ENCODE measurements around the gene SLC44A1. TPM values are rescaled to one million over a fixed set of nuclear protein-coding genes. Genes with fewer than 3 reads are reported as not detected.

Gene SLC44A1
- total and polyA plus RNA-seq, 2 of the 13 experiments (the other 11 are each of a cell fraction or from before 2014, with no cell fraction given) = 21.4 to 40.8 TPM

- no peak for TF ChIP-seq EP300 (IDR thresholded peaks at IDR 0.05; ENCODE audit: low read depth in 2 of 2, low read length in 2 of 2)
- TF ChIP-seq EP300 (CRISPR knock-in tag; IDR thresholded peaks at IDR 0.05; ENCODE audit: borderline replicate concordance) = no peak
- no peak for TF ChIP-seq ZNF672 (CRISPR knock-in tag; IDR thresholded peaks at IDR 0.05)
Observed at GRCh38 chr9:105426657-105427056, 182.2 kb downstream of the SLC44A1 start (continued).

GRCh38 chr9:105431424-105432246, 187.2 kb downstream of the SLC44A1 start:
- no peak for FAIRE-seq
- Histone ChIP-seq H3K4me1 (ENCODE audit: insufficient read depth, low read length) (peaks cover 48% of the 10 kb centered on the region), H4K20me1 (ENCODE audit: insufficient read depth, low read length) (no peaks in the 10 kb centered on the region), H3K79me2 (ENCODE audit: insufficient read depth, low read length) (no peaks in the 10 kb centered on the region), H3K36me3 (replicated peaks in 1 of 2; ENCODE audit: control insufficient read depth in 1 of 2, insufficient read depth in 2 of 2, low read length in 2 of 2) (no peaks in the 10 kb centered on the region), H3K4me3 (replicated peaks in 1 of 3; ENCODE audit: insufficient read depth in 1 of 3, low read depth in 2 of 3, low read length in 3 of 3) (no peak overlapping the region), H3K9ac (ENCODE audit: insufficient read depth, low read depth, low read length) (no peak overlapping the region), H3K27ac (ENCODE audit: extremely low read length, insufficient read depth, low read length) (peak overlapping the region; percentile 72), H3K27me3 (ENCODE audit: control insufficient read depth in 1 of 2, insufficient read depth in 2 of 2, low read length in 2 of 2) (no peaks in the 10 kb centered on the region), H2AFZ (ENCODE audit: low read length) (no peak overlapping the region), H3K4me2 (ENCODE audit: low read depth, low read length) (peak overlapping the region; percentile 48), H3K9me3 (ENCODE audit: low read length) (0 out of 2 replicates have a peak, but pooled peaks cover 7% of the 10 kb centered on the region)
- in situ Hi-C loops (cut with HindIII; ENCODE audit: extremely low pct_ligation_motif_present, low pct_unique_long_range_greater_than_20kb) = no loop called here
- no TSS peak for BruUV-seq (replicated peaks)
- intact Hi-C loops (cut with micrococcal nuclease; ENCODE audit: unreplicated experiment) = loop anchor here (2.0 kb wide), 1 partner anchor 13 kb away; no protein-coding TSS in a partner anchor
- ChIA-PET CTCF (ENCODE audit: low intra/inter-chr PET ratio, low total read pairs) (no interaction called here), POLR2A (interaction anchor here (1.5 to 2.5 kb wide), 4 partner anchors 9 to 18 kb away, joined by 3 to 18 read pairs (median 8); no protein-coding TSS in a partner anchor)
- no peak for DNase-seq (ENCODE audit: low spot score)
- 86% methylated on average over 9 of the region's 9 CpGs for WGBS (ENCODE audit: low lambda C conversion rate)
- no peak for ATAC-seq
- no peak for TF ChIP-seq KAT7 (CRISPR knock-in tag; IDR thresholded peaks at IDR 0.05; ENCODE audit: borderline replicate concordance)
- no peak for TF ChIP-seq SALL1 (CRISPR knock-in tag; IDR thresholded peaks at IDR 0.05)
- TF ChIP-seq CEBPG (CRISPR knock-in tag; IDR thresholded peaks at IDR 0.05) = peak; percentile 46; the same call in 1 of the 2 replicates
- TF ChIP-seq HMGXB4 (CRISPR knock-in tag; IDR thresholded peaks at IDR 0.05; ENCODE audit: borderline replicate concordance in 1 of 2, low read depth in 1 of 2) = no peak
- peak; percentile 16; the same call in 1 of the 2 replicates for TF ChIP-seq ZBTB38 (CRISPR knock-in tag; IDR thresholded peaks at IDR 0.05)
- TF ChIP-seq FLYWCH1 (CRISPR knock-in tag; IDR thresholded peaks at IDR 0.05) = 0 out of 2 replicates have a peak, but pooled peaks have one; percentile 41
- TF ChIP-seq ZNF503 (CRISPR knock-in tag; IDR thresholded peaks at IDR 0.05) = no peak
- TF ChIP-seq PHB2 (IDR thresholded peaks at IDR 0.05; ENCODE audit: partially characterized antibody) = no peak
- TF ChIP-seq ZNF121 (CRISPR knock-in tag; IDR thresholded peaks at IDR 0.05) = peak; percentile 98
- no peak for TF ChIP-seq ZNF768 (CRISPR knock-in tag; IDR thresholded peaks at IDR 0.05)
- TF ChIP-seq SP4 (CRISPR knock-in tag; IDR thresholded peaks at IDR 0.05) = 0 out of 2 replicates have a peak, but pooled peaks have one; percentile 20
- TF ChIP-seq ZNF136 (CRISPR knock-in tag; IDR thresholded peaks at IDR 0.05; ENCODE audit: low read depth) = 0 out of 2 replicates have a peak, but pooled peaks have one; percentile 4
- no peak for TF ChIP-seq AHR (CRISPR knock-in tag; IDR thresholded peaks at IDR 0.05)
- peak; percentile 4; the same call in 1 of the 2 replicates for TF ChIP-seq ZSCAN25 (CRISPR knock-in tag; IDR thresholded peaks at IDR 0.05)
